Embryonic facial prominence (tissue), 1 donor: ENCODE measurements around the gene SPATA9.

ENCODE experiments used
- DNase-seq: peaks from one replicate; pipeline ENCODE4 v3.0.0-alpha.2; 2016; ENCODE audit errors: extremely low spot score

SPATA9 gene

GRCh38 chr5:95619514-95620029, 63.2 kb downstream of the SPATA9 start:
- no peak for DNase-seq

DNA sequence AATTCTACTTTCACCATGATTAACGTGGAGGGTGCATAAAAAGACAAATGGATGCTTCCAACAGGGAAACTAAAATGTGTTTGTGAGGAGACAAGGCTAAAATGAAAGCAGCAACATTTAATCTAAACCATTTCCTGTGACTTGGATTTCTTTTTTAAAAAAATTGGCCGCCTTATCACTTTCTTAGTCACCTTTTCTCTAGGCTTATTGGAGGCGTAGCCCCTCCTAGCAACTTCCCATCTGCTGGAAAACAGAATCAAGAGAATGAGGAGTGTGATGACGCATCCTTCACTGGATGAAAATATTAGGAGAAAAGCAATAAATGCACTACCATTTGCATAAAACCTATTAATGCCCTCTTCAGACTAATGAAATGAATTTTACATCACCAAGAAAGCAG, 63.7 kb downstream of the SPATA9 start:
- DNase-seq = no peak

DNA sequence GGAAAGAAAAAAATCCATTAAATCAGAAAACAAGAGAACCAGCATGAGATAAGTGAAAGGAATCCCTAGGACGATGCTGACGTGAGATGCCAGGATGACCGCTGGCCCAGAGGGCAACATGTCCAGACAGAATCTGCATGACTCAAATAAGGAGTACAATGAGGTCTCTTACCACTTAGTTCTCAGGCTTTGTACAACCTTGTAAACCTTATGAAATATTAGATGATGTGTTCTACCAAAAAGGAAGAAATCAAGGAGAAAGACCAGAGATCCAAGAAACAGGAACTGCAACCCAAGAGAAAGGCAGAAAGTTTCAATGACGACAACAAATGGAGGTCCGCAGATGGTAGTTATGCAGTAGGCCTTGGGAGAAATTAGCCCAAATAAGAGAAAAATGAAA, 65.7 kb downstream of the SPATA9 start:
- no peak for DNase-seq

- DNase-seq = no peak
Measured at GRCh38 chr5:95615164-95615467, 67.7 kb downstream of the SPATA9 start.

GRCh38 chr5:95613514-95613913, 69.3 kb downstream of the SPATA9 start:
- DNase-seq = no peak

DNA sequence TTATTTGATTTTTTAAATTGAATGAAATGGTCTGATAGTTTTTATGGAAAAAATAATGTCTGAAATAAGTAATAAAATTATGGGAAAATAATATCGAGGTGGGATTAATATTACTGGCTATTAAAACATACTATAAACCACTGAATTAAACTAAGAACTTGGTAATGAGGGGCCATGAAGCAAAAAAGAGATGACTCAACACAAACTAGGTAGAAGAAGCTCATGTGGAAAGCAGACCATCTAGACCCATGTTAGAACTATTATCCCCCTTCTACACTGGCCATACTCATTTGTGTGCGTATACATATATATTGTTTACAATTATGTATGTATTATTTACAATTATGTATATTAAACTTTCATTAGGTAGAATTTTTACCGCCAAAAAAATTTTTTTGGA, 71.4 kb downstream of the SPATA9 start:
- no peak for DNase-seq

DNA sequence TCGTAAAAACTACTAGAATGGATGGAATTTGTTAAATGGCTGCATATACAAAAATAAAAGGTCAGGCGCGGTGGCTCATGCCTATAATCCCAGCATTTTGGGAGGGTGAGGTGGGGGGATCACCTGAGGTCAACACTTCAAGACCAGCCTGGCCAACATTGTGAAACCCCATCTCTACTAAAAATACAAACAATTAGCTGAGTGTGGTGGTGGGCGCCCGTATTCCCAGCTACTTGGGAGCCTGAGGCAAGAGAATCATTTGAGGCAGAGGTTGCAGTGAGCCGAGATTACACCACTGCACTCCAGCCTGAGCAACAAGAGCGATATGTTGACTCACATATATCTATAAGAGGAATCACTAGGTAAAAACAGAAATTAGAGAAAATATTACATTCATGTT, 72.2 kb downstream of the SPATA9 start:
- DNase-seq = no peak

DNA sequence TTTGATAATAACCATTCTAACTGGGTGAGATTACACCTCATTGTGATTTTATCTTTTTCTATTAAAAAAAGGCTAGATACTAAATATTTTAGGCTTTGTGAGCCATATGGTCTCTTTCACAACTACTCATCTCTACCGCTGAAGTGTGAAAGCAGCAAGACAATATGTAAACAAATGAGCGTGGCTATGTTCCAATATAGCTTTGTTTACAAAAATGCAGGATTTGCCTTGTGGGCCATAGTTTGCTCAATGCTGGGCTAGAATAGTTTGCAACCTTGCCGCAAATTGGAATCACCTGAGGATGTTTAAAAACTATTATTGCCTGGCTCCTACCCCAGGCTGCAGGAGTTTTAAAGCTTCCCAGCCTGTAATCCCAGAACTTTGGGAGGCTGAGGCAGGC, 73.1 kb downstream of the SPATA9 start:
- no peak for DNase-seq
